SK-N-MC (cell line): ENCODE results near the gene PSD4.

ENCODE experiments used
- DNase-seq: peaks from one replicate; pipeline ENCODE4 v3.0.0-alpha.2; 2011; ENCODE audit warnings: low read depth, low spot score
- H3K27ac ChIP-seq: fragments of 200-600 bp; sonication (generic); 2 replicates; pipeline ENCODE4 v1.5.1; 2016; ENCODE audit warnings: mixed run types
- H3K36me3 ChIP-seq: fragments of 200-600 bp; sonication (generic); 2 replicates; pipeline ENCODE4 v1.6.1; 2017; ENCODE audit warnings: antibody characterized with exemption, low read length, mixed read lengths; ENCODE audit not compliant: insufficient read depth
- H3K4me3 ChIP-seq: fragments of 200-600 bp; sonication (generic); 2 replicates; pipeline ENCODE4 v1.5.1; 2016
- H3K9ac ChIP-seq: fragments of 200-600 bp; sonication (generic); 2 replicates; pipeline ENCODE4 v1.8.0; 2017; ENCODE audit warnings: mixed run types, mixed read lengths; ENCODE audit not compliant: insufficient read length
- H3K9me3 ChIP-seq: fragments of 200-600 bp; sonication (generic); 2 replicates; pipeline ENCODE4 v1.6.1; 2017; ENCODE audit warnings: low read depth, mild to moderate bottlenecking, antibody characterized with exemption, low read length, moderate library complexity, mixed read lengths
- EZH2 ChIP-seq: fragments of 200-600 bp; sonication (generic); IDR thresholded peaks from one replicate; pipeline ENCODE4 v1.6.1; 2017; ENCODE audit warnings: antibody characterized with exemption
- FOXP2 ChIP-seq: optimal IDR thresholded peaks from 2 replicates; pipeline ENCODE3; 2011; ENCODE audit warnings: mild to moderate bottlenecking, moderate library complexity; ENCODE audit not compliant: insufficient read depth; ENCODE audit errors: extremely low read length, control extremely low read depth
- POLR2AphosphoS5 ChIP-seq: IDR thresholded peaks from 2 replicates; pipeline ENCODE4 v1.6.1; 2012; ENCODE audit warnings: mild to moderate bottlenecking, low read depth, low read length, borderline replicate concordance

PSD4 gene

GRCh38 chr2:113131352-113132185, 42.2 kb upstream of the PSD4 start:
- no peak overlapping the region for H3K4me3 ChIP-seq
- H3K36me3 ChIP-seq: no peaks in the 10 kb centered on the region
- H3K9me3 ChIP-seq: no peaks in the 10 kb centered on the region
- no peak overlapping the region for H3K27ac ChIP-seq
- no peak for TF ChIP-seq EZH2
- no peak for TF ChIP-seq POLR2AphosphoS5
- TF ChIP-seq FOXP2: no peak
- H3K9ac ChIP-seq: no peak overlapping the region
- no peak for DNase-seq

DNA sequence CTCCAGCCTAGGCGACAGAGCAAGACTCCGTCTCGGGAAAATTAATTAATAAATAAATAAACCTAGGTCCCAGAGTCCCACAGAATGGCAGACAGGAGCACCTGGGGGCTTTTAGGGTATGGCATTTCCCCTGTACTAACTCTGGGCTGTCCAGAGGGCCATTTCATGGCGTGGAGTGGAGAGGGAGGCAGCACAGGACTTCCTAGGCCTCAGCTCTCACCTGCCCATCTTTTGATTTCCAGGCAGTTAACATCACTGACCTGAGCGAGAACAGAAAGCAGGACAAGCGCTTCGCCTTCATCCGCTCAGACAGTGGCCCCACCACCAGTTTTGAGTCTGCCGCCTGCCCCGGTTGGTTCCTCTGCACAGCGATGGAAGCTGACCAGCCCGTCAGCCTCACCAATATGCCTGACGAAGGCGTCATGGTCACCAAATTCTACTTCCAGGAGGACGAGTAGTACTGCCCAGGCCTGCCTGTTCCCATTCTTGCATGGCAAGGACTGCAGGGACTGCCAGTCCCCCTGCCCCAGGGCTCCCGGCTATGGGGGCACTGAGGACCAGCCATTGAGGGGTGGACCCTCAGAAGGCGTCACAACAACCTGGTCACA, 41.3 kb upstream of the PSD4 start:
- H3K4me3 ChIP-seq: no peak overlapping the region
- H3K36me3 ChIP-seq: no peaks in the 10 kb centered on the region
- H3K27ac ChIP-seq: no peak overlapping the region
- no peak for DNase-seq
- no peaks in the 10 kb centered on the region for H3K9me3 ChIP-seq
- no peak overlapping the region for H3K9ac ChIP-seq
- no peak for TF ChIP-seq FOXP2
- no peak for TF ChIP-seq EZH2
- TF ChIP-seq POLR2AphosphoS5: no peak

DNA sequence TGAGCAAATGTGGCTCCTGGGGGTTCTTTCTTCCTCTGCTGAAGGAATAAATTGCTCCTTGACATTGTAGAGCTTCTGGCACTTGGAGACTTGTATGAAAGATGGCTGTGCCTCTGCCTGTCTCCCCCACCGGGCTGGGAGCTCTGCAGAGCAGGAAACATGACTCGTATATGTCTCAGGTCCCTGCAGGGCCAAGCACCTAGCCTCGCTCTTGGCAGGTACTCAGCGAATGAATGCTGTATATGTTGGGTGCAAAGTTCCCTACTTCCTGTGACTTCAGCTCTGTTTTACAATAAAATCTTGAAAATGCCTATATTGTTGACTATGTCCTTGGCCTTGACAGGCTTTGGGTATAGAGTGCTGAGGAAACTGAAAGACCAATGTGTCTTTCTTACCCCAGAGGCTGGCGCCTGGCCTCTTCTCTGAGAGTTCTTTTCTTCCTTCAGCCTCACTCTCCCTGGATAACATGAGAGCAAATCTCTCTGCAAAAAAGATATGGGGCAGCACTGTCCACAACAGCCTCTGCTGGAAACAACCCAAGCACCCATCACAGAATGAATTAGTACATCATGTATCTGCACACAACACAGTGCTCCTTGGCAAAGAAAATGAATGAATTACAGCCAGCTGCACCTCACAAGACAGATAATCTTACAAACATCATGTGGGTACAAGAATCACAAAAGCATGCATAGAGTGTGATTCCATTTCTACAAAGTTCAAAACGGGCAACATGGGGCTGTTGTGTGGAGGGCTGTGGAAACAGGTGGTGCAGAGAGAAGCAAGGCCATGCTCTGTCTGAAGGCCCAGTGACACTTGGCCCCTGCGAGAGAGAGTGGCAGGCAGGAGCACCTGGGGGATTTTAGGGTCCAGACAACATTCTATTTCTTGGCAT, 39.8 kb upstream of the PSD4 start:
- Histone ChIP-seq H3K4me3 (no peak overlapping the region), H3K36me3 (no peaks in the 10 kb centered on the region), H3K27ac (no peak overlapping the region), H3K9me3 (no peaks in the 10 kb centered on the region), H3K9ac (no peak overlapping the region)
- TF ChIP-seq POLR2AphosphoS5: no peak
- no peak for TF ChIP-seq FOXP2
- DNase-seq: no peak

- Histone ChIP-seq H3K9ac (no peak overlapping the region), H3K4me3 (no peak overlapping the region), H3K9me3 (no peaks in the 10 kb centered on the region), H3K27ac (no peak overlapping the region), H3K36me3 (no peaks in the 10 kb centered on the region)
- no peak for DNase-seq
- TF ChIP-seq EZH2 (no peak), POLR2AphosphoS5 (no peak), FOXP2 (no peak)
Measured at GRCh38 chr2:113134717-113135116, 39.1 kb upstream of the PSD4 start.

DNA sequence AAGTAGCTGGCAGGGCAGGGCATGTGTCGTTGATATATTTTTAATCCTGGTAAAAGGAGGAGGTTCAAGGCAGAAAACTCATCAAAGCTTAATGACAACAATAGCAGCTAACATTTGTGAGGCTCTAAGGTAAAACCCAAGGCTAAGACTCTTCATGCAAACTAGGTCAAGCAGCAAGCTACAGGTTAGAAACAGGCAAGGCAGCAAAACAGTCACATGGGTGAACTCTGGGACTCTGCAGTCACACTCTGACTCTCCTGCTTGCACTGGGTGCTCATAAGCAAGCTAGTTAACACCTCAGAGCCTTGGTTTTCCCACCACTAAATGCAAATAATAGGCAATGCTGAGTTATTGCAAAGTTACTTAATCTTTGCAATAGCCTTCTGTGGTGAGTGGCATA, 38.5 kb upstream of the PSD4 start:
- TF ChIP-seq EZH2: no peak
- TF ChIP-seq FOXP2: no peak
- TF ChIP-seq POLR2AphosphoS5: no peak
- no peaks in the 10 kb centered on the region for H3K9me3 ChIP-seq
- H3K4me3 ChIP-seq: no peak overlapping the region
- no peak overlapping the region for H3K9ac ChIP-seq
- no peak overlapping the region for H3K27ac ChIP-seq
- DNase-seq: no peak
- H3K36me3 ChIP-seq: no peaks in the 10 kb centered on the region

DNA sequence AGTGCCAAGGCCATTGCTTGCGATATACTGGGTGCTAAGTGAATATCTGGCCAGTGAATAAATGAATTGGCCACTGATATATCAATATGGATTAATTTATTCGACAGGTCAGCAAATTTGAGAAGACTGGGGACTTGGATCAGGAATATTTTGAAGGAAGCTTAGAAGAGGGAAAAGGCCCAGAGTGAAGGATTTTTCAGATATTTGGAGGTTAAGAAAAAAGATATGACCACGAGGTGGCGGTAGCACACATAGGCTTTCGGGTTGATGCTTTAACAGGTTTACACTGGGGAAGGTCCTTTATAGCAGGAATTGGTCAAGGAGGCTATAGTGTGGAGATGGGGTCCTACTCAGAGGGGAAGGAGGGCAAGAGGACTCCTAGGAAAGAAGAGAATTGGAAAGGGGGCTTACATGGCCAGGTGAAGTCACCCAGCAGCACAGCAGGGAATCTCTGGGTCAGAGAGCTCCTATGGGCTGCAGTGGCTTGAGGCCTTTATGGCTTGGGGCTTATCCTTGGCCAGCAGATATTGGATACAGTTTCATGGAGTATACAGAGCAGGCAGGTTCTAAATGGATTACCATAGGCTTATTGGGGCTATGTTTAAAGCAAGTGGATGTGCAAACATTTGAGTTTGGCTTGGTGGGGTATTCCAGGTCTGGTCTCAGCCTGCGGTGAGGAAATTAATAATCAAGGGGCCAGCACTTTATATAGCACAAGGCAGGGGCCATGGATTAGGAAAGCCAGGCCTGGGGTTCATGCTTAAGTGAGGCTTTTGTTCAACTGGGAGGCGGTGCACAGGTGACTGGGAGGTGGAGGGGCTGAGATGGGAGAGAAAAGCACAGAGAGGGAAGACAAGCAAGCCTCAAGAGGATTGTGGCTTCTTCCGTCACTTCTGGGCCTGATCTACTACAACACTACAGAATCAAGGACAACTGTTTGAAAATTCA, 36.7 kb upstream of the PSD4 start:
- H3K9ac ChIP-seq: peak overlapping the region; percentile 15
- DNase-seq: no peak
- H3K36me3 ChIP-seq: no peaks in the 10 kb centered on the region
- H3K27ac ChIP-seq: no peak overlapping the region
- no peaks in the 10 kb centered on the region for H3K9me3 ChIP-seq
- H3K4me3 ChIP-seq: no peak overlapping the region
- TF ChIP-seq EZH2 (no peak), POLR2AphosphoS5 (no peak), FOXP2 (no peak)

DNA sequence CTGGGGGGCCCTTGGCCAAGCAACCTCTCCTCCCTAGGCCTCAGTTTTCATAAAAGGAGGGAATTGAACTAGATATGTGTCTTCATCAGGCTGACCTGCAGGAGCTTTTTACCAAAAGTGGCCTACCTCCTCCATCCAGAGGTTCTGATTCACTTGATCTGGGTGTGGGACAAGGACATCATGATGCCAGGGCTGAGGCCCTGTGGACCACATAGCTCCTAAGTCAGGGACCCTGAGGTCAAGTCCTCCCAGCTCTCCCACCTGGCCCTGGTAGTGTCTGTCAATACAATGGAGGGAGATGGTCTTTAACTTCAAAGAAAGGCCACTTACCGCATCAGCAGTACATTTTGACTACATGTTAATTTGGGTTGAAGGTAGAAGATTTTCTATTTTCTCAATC, 35.9 kb upstream of the PSD4 start:
- no peaks in the 10 kb centered on the region for H3K9me3 ChIP-seq
- TF ChIP-seq FOXP2 (no peak), EZH2 (no peak), POLR2AphosphoS5 (no peak)
- no peaks in the 10 kb centered on the region for H3K36me3 ChIP-seq
- H3K27ac ChIP-seq: no peak overlapping the region
- no peak overlapping the region for H3K4me3 ChIP-seq
- H3K9ac ChIP-seq: no peak overlapping the region
- no peak for DNase-seq
